Posterior vena cava (tissue), 2 donors: Measurements from ENCODE around the gene TANGO2. TPM values are rescaled to one million over a fixed set of nuclear protein-coding genes. Genes with fewer than 3 reads are reported as not detected.
"Not testable (repeated sequence)": the region's sequence is repeated elsewhere in the genome, so short reads cannot be mapped to it uniquely, and the experiment has no call there.

Source experiments
- DNase-seq: peaks from one replicate; pipeline ENCODE4 v3.0.0-alpha.2; 2020; ENCODE audit warnings: low spot score
- intact Hi-C, 2 donors: fragments of 100-400 bp; cut with DNase I; formaldehyde crosslinking; loops; one replicate each; pipeline versions ENCODE4 v1.14.1 to v1.14.2; 2022 to 2023
- total RNA-seq, 2 donors: library from RNA; stranded (reverse); fragmentation: NEBNext Ultra II Directional; extraction: Animal tissue kit (Norgen Biotek cat#: 25700); gene quantifications; one replicate each; pipeline ENCODE4 v1.2.1, GENCODE V29; 2021
- donor health status: DM: yes; HTN: yes; CAD: no.
- donor health status: DM: yes; HTN: yes; CAD: no.

Gene TANGO2
- total RNA-seq, 2 donors from 2014 or later: 28.4 to 31.1 TPM

GRCh38 chr22:20054485-20054884 lies 33.6 kb downstream of the TANGO2 start:
- intact Hi-C loops: no loop called here
- DNase-seq: no peak

GRCh38 chr22:20055144-20055543 lies 34.2 kb downstream of the TANGO2 start:
- DNase-seq: no peak
- intact Hi-C loops: no loop called here

- intact Hi-C loops: no loop called here
- no peak for DNase-seq
These were observed 34.7 kb downstream of the TANGO2 start for GRCh38 chr22:20055654-20056053.

- DNase-seq: no peak
- intact Hi-C loops: no loop called here
These were observed 35.3 kb downstream of the TANGO2 start for GRCh38 chr22:20056161-20056560.

GRCh38 chr22:20056696-20057386 lies 35.9 kb downstream of the TANGO2 start:
- intact Hi-C loops: no loop called here
- no peak for DNase-seq

- DNase-seq: no peak
- intact Hi-C loops: no loop called here
These were observed 36.8 kb downstream of the TANGO2 start for GRCh38 chr22:20057596-20058268.

GRCh38 chr22:20058989-20059770 lies 38.3 kb downstream of the TANGO2 start:
- intact Hi-C loops: no loop called here

GRCh38 chr22:20060700-20061480 lies 40.0 kb downstream of the TANGO2 start:
- intact Hi-C loops: no loop called here
- DNase-seq: no peak

More at GRCh38 chr22:20058989-20059770, 38.3 kb downstream of the TANGO2 start:
- DNase-seq: no peak

- DNase-seq: no peak
- intact Hi-C loops: no loop called here
These were observed 40.6 kb downstream of the TANGO2 start for GRCh38 chr22:20061481-20061861.

- intact Hi-C loops: no loop called here
- no peak for DNase-seq
These were observed 41.3 kb downstream of the TANGO2 start for GRCh38 chr22:20062043-20062765.

- intact Hi-C loops: no loop called here
- DNase-seq: no peak
These were observed 41.8 kb downstream of the TANGO2 start for GRCh38 chr22:20062766-20063083.

- no peak for DNase-seq
- intact Hi-C loops: no loop called here
These were observed 42.6 kb downstream of the TANGO2 start for GRCh38 chr22:20063271-20064139.

- no peak for DNase-seq
- intact Hi-C loops: no loop called here
These were observed 43.2 kb downstream of the TANGO2 start for GRCh38 chr22:20064140-20064480.

GRCh38 chr22:20064545-20065262 lies 43.8 kb downstream of the TANGO2 start:
- DNase-seq: no peak
- intact Hi-C loops: no loop called here

GRCh38 chr22:20065896-20066616 lies 45.1 kb downstream of the TANGO2 start:
- intact Hi-C loops: no loop called here
- DNase-seq: no peak

GRCh38 chr22:20066617-20067383 lies 45.9 kb downstream of the TANGO2 start:
- intact Hi-C loops: no loop called here
- DNase-seq: no peak

- intact Hi-C loops, DNase-seq: not testable (repeated sequence)
These were observed 46.4 kb downstream of the TANGO2 start for GRCh38 chr22:20067384-20067682.
